Left lung (tissue), 14 donors: Measurements from ENCODE around the gene STOM. TPM values are rescaled to one million over a fixed set of nuclear protein-coding genes. Genes with fewer than 3 reads are reported as not detected.

Experiments
- ATAC-seq: fragments of 200-7000 bp; cut with Tn5 transposase; one replicate; pipeline ENCODE4 v1.9.1; 2020; ENCODE audit warnings: moderate library complexity
- DNase-seq, 4 donors: peaks; one replicate each; pipeline ENCODE4 v3.0.0-alpha.2; 2013 to 2020
- H3K27ac ChIP-seq, 2 donors: fragments of 200-600 bp; sonication (generic) in 1 of 2; one replicate each; pipeline versions ENCODE4 v1.5.0 to v1.8.0; 2020 to 2021
- H3K27me3 ChIP-seq, 2 donors: fragments of 200-600 bp; sonication (generic) in 1 of 2; one replicate each; pipeline versions ENCODE4 v1.5.0 to v1.8.0; 2020 to 2021
- H3K36me3 ChIP-seq, 2 donors: fragments of 200-600 bp; sonication (generic) in 1 of 2; one replicate each; pipeline versions ENCODE4 v1.5.0 to v1.8.0; 2020 to 2021
- H3K4me1 ChIP-seq, 2 donors: fragments of 200-600 bp; one replicate each; pipeline ENCODE4 v1.8.0; 2021
- H3K4me3 ChIP-seq, 2 donors: fragments of 200-600 bp; sonication (generic) in 1 of 2; one replicate each; pipeline versions ENCODE4 v1.5.0 to v1.8.0; 2020 to 2021; ENCODE audit warnings: mild to moderate bottlenecking in 1 of 2
- H3K9me3 ChIP-seq, 2 donors: fragments of 200-600 bp; sonication (generic) in 1 of 2; one replicate each; pipeline versions ENCODE4 v1.5.0 to v1.8.0; 2020 to 2021
- CTCF ChIP-seq, 2 donors: fragments of 200-600 bp; sonication (generic) in 1 of 2; IDR thresholded peaks; one replicate each; pipeline versions ENCODE4 v1.5.0 to v1.8.0; 2021; ENCODE audit warnings: antibody characterized with exemption in 2 of 2
- intact Hi-C, 2 donors: fragments of 100-400 bp; cut with DNase I; formaldehyde crosslinking; loops; one replicate each; pipeline versions ENCODE4 v1.11.2 to v1.14.2; 2022
- long read RNA-seq, 12 donors: library from polyadenylated mRNA in 2 of 12; unstranded in 2 of 12; transcript quantifications; one replicate each; pipeline ENCODE4 v2.0.0 and lab custom pipeline, GENCODE V29; 2019 to 2026
- polyA plus RNA-seq, 6 donors: library from polyadenylated mRNA; unstranded; fragments of 120-200 nt; gene quantifications; one replicate each; pipeline ENCODE4 v1.2.1, GENCODE V29; 2013; ENCODE audit not compliant: insufficient read length in 6 of 6
- total RNA-seq, 2 donors: library from RNA; stranded (reverse); fragmentation: NEBNext Ultra II Directional; extraction: Animal tissue kit (Norgen Biotek cat#: 25700); gene quantifications; one replicate each; pipeline ENCODE4 v1.2.1, GENCODE V29; 2021
- donor health status: DM: no; HTN: yes; CAD: no.
- donor health status: DM: no; HTN: no; CAD: no.

The STOM gene
- total RNA-seq = 100 to 1,000 TPM; 496 to 576 TPM
- polyA plus RNA-seq = 100 to 1,000 TPM in 5 of 6 donors, 10 to 100 TPM in 1; 99.8 to 129 (median 109) TPM
- long read RNA-seq, donor 1, transcript STOM-201 (7 exons, 3,010 nt) = major isoform, 41 of 55 reads
- long read RNA-seq, donor 1, partial matches to known transcripts = 14 of 55 reads
- long read RNA-seq, donor 1, other reads (novel, unspliced or antisense) = 0 of 55 reads
- long read RNA-seq, donor 2, transcript STOM-201 (7 exons, 3,010 nt) = major isoform, 26 of 139 reads
- long read RNA-seq, donor 2, partial matches to known transcripts = 113 of 139 reads
- long read RNA-seq, donor 2, other reads (novel, unspliced or antisense) = 0 of 139 reads
- long read RNA-seq, donor 3, transcript STOM-201 (7 exons, 3,010 nt) = major isoform, 26 of 26 reads
- long read RNA-seq, donor 3, partial matches to known transcripts = 0 of 26 reads
- long read RNA-seq, donor 3, other reads (novel, unspliced or antisense) = 0 of 26 reads
- long read RNA-seq, donor 4, transcript STOM-201 (7 exons, 3,010 nt) = major isoform, 89 of 114 reads
- long read RNA-seq, donor 4, partial matches to known transcripts = 4 of 114 reads
- long read RNA-seq, donor 4, other reads (novel, unspliced or antisense) = 21 of 114 reads
- long read RNA-seq, donor 5, transcript STOM-201 (7 exons, 3,010 nt) = major isoform, 36 of 50 reads
- long read RNA-seq, donor 5, partial matches to known transcripts = 14 of 50 reads
- long read RNA-seq, donor 5, other reads (novel, unspliced or antisense) = 0 of 50 reads
- long read RNA-seq, donor 6, transcript STOM-201 (7 exons, 3,010 nt) = major isoform, 24 of 24 reads
- long read RNA-seq, donor 6, partial matches to known transcripts = 0 of 24 reads
- long read RNA-seq, donor 6, other reads (novel, unspliced or antisense) = 0 of 24 reads
- long read RNA-seq, donor 7, transcript STOM-201 (7 exons, 3,010 nt) = major isoform, 12 of 12 reads
- long read RNA-seq, donor 7, partial matches to known transcripts = 0 of 12 reads
- long read RNA-seq, donor 7, other reads (novel, unspliced or antisense) = 0 of 12 reads
- long read RNA-seq, donor 8, transcript STOM-201 (7 exons, 3,010 nt) = major isoform, 27 of 27 reads
- long read RNA-seq, donor 8, partial matches to known transcripts = 0 of 27 reads
- long read RNA-seq, donor 8, other reads (novel, unspliced or antisense) = 0 of 27 reads
- long read RNA-seq, donor 9 = 0 reads
- long read RNA-seq, donor 10, transcript STOM-201 (7 exons, 3,010 nt) = major isoform, 35 of 45 reads
- long read RNA-seq, donor 10, partial matches to known transcripts = 3 of 45 reads
- long read RNA-seq, donor 10, other reads (novel, unspliced or antisense) = 7 of 45 reads
- long read RNA-seq, donor 11, transcript STOM-201 (7 exons, 3,010 nt) = major isoform, 19 of 19 reads
- long read RNA-seq, donor 11, partial matches to known transcripts = 0 of 19 reads
- long read RNA-seq, donor 11, other reads (novel, unspliced or antisense) = 0 of 19 reads
- long read RNA-seq, donor 12, transcript STOM-201 (7 exons, 3,010 nt) = major isoform, 20 of 25 reads
- long read RNA-seq, donor 12, partial matches to known transcripts = 5 of 25 reads
- long read RNA-seq, donor 12, other reads (novel, unspliced or antisense) = 0 of 25 reads

- intact Hi-C loops = no loop called here
- peak within 1 kb of the TSS; percentile 64 to 88 for H3K4me3 ChIP-seq
Measured at GRCh38 chr9:121369595-121370265, at the start of gene STOM. TSS of gene STOM (minus strand) at chr9:121370250. CDS start at chr9:121370187, 63 bp downstream.

GRCh38 chr9:121411993-121412392 lies 41.9 kb upstream of the STOM start:
- Histone ChIP-seq H3K4me3 (no peak overlapping the region), H3K36me3 (no peaks in the 10 kb centered on the region), H3K27me3 (no peaks in the 10 kb centered on the region), H3K27ac (no peak overlapping the region), H3K9me3 (no peaks in the 10 kb centered on the region), H3K4me1 (no peaks in the 10 kb centered on the region)
- DNase-seq = no peak
- TF ChIP-seq CTCF (IDR thresholded peaks at IDR 0.05) = no peak
- no peak for ATAC-seq
- intact Hi-C loops = no loop called here

More at GRCh38 chr9:121369595-121370265, at the start of gene STOM:
- no peak for TF ChIP-seq CTCF (IDR thresholded peaks at IDR 0.05)
- H3K36me3 ChIP-seq = peaks cover 0 to 11% of the 10 kb centered on the region in 2 donors
- H3K4me1 ChIP-seq = peaks cover 40 to 78% of the 10 kb centered on the region in 2 donors
- DNase-seq (peak in 3 of 4 donors; percentile 76 to 85 (median 79)), ATAC-seq (peak; percentile 53)
- H3K27me3 ChIP-seq = no peaks in the 10 kb centered on the region
- no peaks in the 10 kb centered on the region for H3K9me3 ChIP-seq
- H3K27ac ChIP-seq = peak within 1 kb of the TSS; percentile 96

- Histone ChIP-seq H3K36me3 (no peaks in the 10 kb centered on the region), H3K27me3 (no peaks in the 10 kb centered on the region), H3K4me3 (no peak overlapping the region), H3K4me1 (no peaks in the 10 kb centered on the region), H3K27ac (no peak overlapping the region), H3K9me3 (no peaks in the 10 kb centered on the region)
- TF ChIP-seq CTCF (IDR thresholded peaks at IDR 0.05) = no peak
- DNase-seq (no peak), ATAC-seq (no peak)
- intact Hi-C loops = no loop called here
Measured at GRCh38 chr9:121405899-121406298, 35.8 kb upstream of the STOM start.

GRCh38 chr9:121404906-121405305 lies 34.9 kb upstream of the STOM start:
- intact Hi-C loops = loop anchor here in 1 of 2 donors (5.0 kb wide), 1 partner anchor 193 kb away; no protein-coding TSS in a partner anchor

More at GRCh38 chr9:121404906-121405305, 34.9 kb upstream of the STOM start:
- H3K9me3 ChIP-seq = no peaks in the 10 kb centered on the region
- no peak for TF ChIP-seq CTCF (IDR thresholded peaks at IDR 0.05)
- H3K4me3 ChIP-seq = no peak overlapping the region
- no peaks in the 10 kb centered on the region for H3K27me3 ChIP-seq
- no peak overlapping the region for H3K27ac ChIP-seq
- no peaks in the 10 kb centered on the region for H3K36me3 ChIP-seq
- ATAC-seq (no peak), DNase-seq (no peak)
- H3K4me1 ChIP-seq = peaks cover 0 to 4% of the 10 kb centered on the region in 2 donors
